ENCODE results near the gene SPATA13. TPM values are rescaled to one million over a fixed set of nuclear protein-coding genes. Genes with fewer than 3 reads are reported as not detected.

SPATA13 gene
- total and polyA plus RNA-seq, 4 donors, result 29.7 to 41.3 (median 31.8) TPM

DNA sequence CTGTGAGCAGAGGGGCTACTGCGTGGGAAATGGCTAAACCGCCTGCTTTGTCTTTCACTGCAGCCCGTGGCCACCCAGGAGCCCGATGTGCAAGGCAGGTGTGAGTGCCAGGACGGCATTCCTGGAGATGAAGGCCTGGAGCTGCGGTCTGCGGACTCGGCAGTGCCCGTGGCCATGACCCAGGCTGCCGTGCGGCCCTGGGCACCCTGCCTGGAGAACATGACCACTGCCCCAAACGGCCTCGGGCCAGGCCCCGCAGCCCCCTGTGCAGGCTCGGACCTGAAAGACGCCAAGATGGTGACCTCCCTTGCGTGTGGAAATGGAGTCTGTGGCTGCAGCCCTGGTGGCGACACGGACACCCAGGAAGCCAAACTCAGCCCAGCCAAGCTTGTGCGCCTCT, 62.2 kb downstream of the SPATA13 start:
- no peak for DNase-seq (ENCODE audit: low read depth in 4 of 6, low spot score in 6 of 6)
- Histone ChIP-seq H3K27me3 (ENCODE audit: control insufficient read depth, insufficient read depth, low read length) (no peaks in the 10 kb centered on the region), H3K4me3 (ENCODE audit: low read depth, low read length) (no peak overlapping the region), H3K9me3 (ENCODE audit: control insufficient read depth, insufficient read depth, low read length) (no peaks in the 10 kb centered on the region), H3K36me3 (ENCODE audit: control insufficient read depth, insufficient read depth, low read length) (peaks cover 30% of the 10 kb centered on the region), H3K27ac (ENCODE audit: low read depth, low read length) (no peak overlapping the region), H3K4me1 (ENCODE audit: control insufficient read depth, insufficient read depth, low read length) (peaks cover 12% of the 10 kb centered on the region)
- 88% methylated on average over 20 of the region's 20 CpGs for WGBS (ENCODE audit: insufficient coverage)

- peaks cover 30% of the 10 kb centered on the region for H3K36me3 ChIP-seq (ENCODE audit: control insufficient read depth, insufficient read depth, low read length)
- WGBS (ENCODE audit: insufficient coverage), result 90% methylated on average over 42 of the region's 42 CpGs
- H3K4me3 ChIP-seq (ENCODE audit: low read depth, low read length), result no peak overlapping the region
- H3K27ac ChIP-seq (ENCODE audit: low read depth, low read length), result no peak overlapping the region
- H3K4me1 ChIP-seq (ENCODE audit: control insufficient read depth, insufficient read depth, low read length), result peaks cover 4% of the 10 kb centered on the region
- H3K9me3 ChIP-seq (ENCODE audit: control insufficient read depth, insufficient read depth, low read length), result no peaks in the 10 kb centered on the region
- no peaks in the 10 kb centered on the region for H3K27me3 ChIP-seq (ENCODE audit: control insufficient read depth, insufficient read depth, low read length)
- no peak for DNase-seq (ENCODE audit: low read depth in 4 of 6, low spot score in 6 of 6)
These were observed 63.1 kb downstream of the SPATA13 start for GRCh38 chr13:24223341-24224231.

DNA sequence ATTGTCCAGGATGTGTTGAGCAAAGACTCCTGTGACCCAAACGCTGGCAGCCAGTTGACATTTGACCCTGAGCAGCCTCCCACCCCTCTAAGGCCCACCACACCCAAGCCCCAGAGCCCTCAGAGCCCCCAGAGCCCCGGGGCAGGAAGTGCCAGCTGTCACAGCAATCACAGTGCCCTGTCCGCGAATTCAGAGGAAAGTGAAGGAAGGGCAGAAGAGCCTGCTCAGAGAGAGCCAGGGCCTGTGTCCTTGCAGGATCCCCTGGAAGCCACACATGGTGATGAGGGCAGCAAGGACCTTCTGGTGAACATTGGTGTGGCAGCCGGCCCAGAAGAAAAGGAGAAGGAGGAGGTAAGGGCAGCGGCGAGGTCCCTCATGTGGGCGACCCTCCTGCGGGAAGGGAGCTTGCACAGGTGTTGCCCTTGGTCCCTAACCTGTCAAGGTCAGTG, 63.7 kb downstream of the SPATA13 start:
- Histone ChIP-seq H3K4me3 (ENCODE audit: low read depth, low read length) (no peak overlapping the region), H3K36me3 (ENCODE audit: control insufficient read depth, insufficient read depth, low read length) (peaks cover 30% of the 10 kb centered on the region), H3K4me1 (ENCODE audit: control insufficient read depth, insufficient read depth, low read length) (peaks cover 4% of the 10 kb centered on the region), H3K9me3 (ENCODE audit: control insufficient read depth, insufficient read depth, low read length) (no peaks in the 10 kb centered on the region), H3K27me3 (ENCODE audit: control insufficient read depth, insufficient read depth, low read length) (no peaks in the 10 kb centered on the region), H3K27ac (ENCODE audit: low read depth, low read length) (no peak overlapping the region)
- DNase-seq (ENCODE audit: low read depth in 4 of 6, low spot score in 6 of 6), result no peak
- 91% methylated on average over 8 of the region's 9 CpGs for WGBS (ENCODE audit: insufficient coverage)

DNA sequence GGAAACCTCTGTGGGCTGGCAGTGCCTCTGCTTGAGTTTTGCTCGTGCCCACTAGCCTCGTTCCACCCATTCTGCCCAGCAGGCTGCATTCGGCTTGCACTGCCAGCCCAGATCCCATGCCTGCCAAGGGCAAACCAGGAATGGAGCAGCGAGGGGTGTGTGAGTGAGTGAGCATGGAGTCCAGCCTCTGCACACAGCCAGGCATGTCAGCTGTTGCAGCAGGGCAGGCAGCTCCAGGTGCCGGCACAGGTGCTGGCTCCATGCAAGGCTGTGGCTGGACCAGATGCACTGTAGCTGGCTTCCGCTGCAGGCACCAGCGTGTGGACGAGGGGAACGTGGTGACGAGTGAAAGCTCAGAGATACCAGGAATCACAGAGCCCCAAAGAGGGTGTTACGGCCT, 64.5 kb downstream of the SPATA13 start:
- WGBS (ENCODE audit: insufficient coverage), result 88% methylated on average over 11 of the region's 11 CpGs
- Histone ChIP-seq H3K36me3 (ENCODE audit: control insufficient read depth, insufficient read depth, low read length) (peaks cover 30% of the 10 kb centered on the region), H3K27me3 (ENCODE audit: control insufficient read depth, insufficient read depth, low read length) (no peaks in the 10 kb centered on the region), H3K4me3 (ENCODE audit: low read depth, low read length) (no peak overlapping the region), H3K9me3 (ENCODE audit: control insufficient read depth, insufficient read depth, low read length) (no peaks in the 10 kb centered on the region), H3K27ac (ENCODE audit: low read depth, low read length) (no peak overlapping the region), H3K4me1 (ENCODE audit: control insufficient read depth, insufficient read depth, low read length) (peaks cover 4% of the 10 kb centered on the region)
- no peak for DNase-seq (ENCODE audit: low read depth in 4 of 6, low spot score in 6 of 6)

DNA sequence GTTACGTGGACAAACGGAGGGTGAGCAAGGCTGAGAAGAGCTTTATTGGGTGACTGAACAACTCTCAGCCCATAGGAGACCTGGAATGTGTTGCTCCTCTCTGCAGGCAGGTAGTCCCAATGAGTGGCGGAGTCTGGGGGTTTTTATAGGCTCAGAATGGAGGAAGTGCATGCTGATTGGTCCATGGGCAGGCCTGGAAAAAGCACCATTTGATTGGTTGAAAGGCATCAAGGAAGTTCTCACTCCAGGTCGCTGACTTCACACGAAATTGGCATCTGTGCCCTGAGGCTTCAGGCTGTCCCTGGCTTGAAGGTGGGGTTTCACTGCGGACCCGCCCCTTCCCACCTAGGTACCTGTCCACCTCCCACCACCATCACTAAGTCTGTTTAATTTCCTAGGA, 65.4 kb downstream of the SPATA13 start:
- no peaks in the 10 kb centered on the region for H3K9me3 ChIP-seq (ENCODE audit: control insufficient read depth, insufficient read depth, low read length)
- WGBS (ENCODE audit: insufficient coverage), result 95% methylated on average over 4 of the region's 7 CpGs

GRCh38 chr13:24226762-24227161, 66.2 kb downstream of the SPATA13 start:
- peaks cover 30% of the 10 kb centered on the region for H3K36me3 ChIP-seq (ENCODE audit: control insufficient read depth, insufficient read depth, low read length)
- H3K27ac ChIP-seq (ENCODE audit: low read depth, low read length), result no peak overlapping the region
- H3K9me3 ChIP-seq (ENCODE audit: control insufficient read depth, insufficient read depth, low read length), result no peaks in the 10 kb centered on the region
- H3K27me3 ChIP-seq (ENCODE audit: control insufficient read depth, insufficient read depth, low read length), result no peaks in the 10 kb centered on the region
- 14% methylated on average over 2 of the region's 3 CpGs for WGBS (ENCODE audit: insufficient coverage)
- H3K4me3 ChIP-seq (ENCODE audit: low read depth, low read length), result no peak overlapping the region
- DNase-seq (ENCODE audit: low read depth in 4 of 6, low spot score in 6 of 6), result no peak
- H3K4me1 ChIP-seq (ENCODE audit: control insufficient read depth, insufficient read depth, low read length), result peaks cover 4% of the 10 kb centered on the region

More for the DNA sequence above, 65.4 kb downstream of the SPATA13 start:
- H3K27me3 ChIP-seq (ENCODE audit: control insufficient read depth, insufficient read depth, low read length), result no peaks in the 10 kb centered on the region
- no peak overlapping the region for H3K4me3 ChIP-seq (ENCODE audit: low read depth, low read length)
- no peak overlapping the region for H3K27ac ChIP-seq (ENCODE audit: low read depth, low read length)
- peaks cover 30% of the 10 kb centered on the region for H3K36me3 ChIP-seq (ENCODE audit: control insufficient read depth, insufficient read depth, low read length)
- no peak for DNase-seq (ENCODE audit: low read depth in 4 of 6, low spot score in 6 of 6)
- peaks cover 4% of the 10 kb centered on the region for H3K4me1 ChIP-seq (ENCODE audit: control insufficient read depth, insufficient read depth, low read length)

- peak in 4 of 6 donors; percentile 52 to 93 (median 70) for DNase-seq (ENCODE audit: low read depth in 4 of 6, low spot score in 6 of 6)
- Histone ChIP-seq H3K9me3 (ENCODE audit: control insufficient read depth, insufficient read depth, low read length) (no peaks in the 10 kb centered on the region), H3K4me1 (ENCODE audit: control insufficient read depth, insufficient read depth, low read length) (no peaks in the 10 kb centered on the region), H3K27me3 (ENCODE audit: control insufficient read depth, insufficient read depth, low read length) (no peaks in the 10 kb centered on the region), H3K36me3 (ENCODE audit: control insufficient read depth, insufficient read depth, low read length) (peaks cover 18% of the 10 kb centered on the region), H3K27ac (ENCODE audit: low read depth, low read length) (no peak overlapping the region), H3K4me3 (ENCODE audit: low read depth, low read length) (no peak overlapping the region)
- WGBS (ENCODE audit: insufficient coverage), result 0% methylated on average over 1 of the region's 4 CpGs
These were observed 68.4 kb downstream of the SPATA13 start for GRCh38 chr13:24228852-24229458.

DNA sequence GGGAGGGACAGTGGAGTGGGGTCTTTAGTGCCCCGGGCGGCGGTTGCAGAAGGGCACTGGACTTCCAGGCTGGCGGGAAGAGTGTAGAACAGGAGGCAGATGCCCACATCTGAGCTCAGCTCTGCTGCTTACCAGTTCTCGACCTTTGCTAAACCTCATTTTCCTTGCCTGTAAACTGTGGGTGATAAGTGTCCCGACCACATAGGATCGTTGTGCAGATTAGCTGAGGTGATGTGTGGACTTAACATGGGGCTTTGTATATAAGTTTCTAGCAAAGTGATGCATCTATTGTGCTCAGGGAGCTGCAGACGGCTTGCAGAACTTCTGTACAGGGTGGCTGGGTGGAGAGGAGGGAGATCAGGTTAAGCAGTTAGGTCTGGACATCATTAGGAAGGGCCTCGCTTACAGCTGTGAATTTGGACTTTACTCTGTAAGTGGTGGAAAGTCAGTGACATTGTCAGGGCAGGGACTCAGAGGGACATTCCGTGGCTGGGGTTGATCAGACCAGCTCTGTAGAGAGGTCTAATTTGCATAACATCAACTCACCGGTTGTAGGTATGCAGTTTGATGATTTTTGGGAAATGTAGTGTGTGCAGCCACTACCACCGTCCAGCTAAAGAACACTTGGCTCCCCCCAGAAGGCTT, 70.0 kb downstream of the SPATA13 start:
- H3K4me1 ChIP-seq (ENCODE audit: control insufficient read depth, insufficient read depth, low read length), result no peaks in the 10 kb centered on the region
- H3K27ac ChIP-seq (ENCODE audit: low read depth, low read length), result no peak overlapping the region
- 85% methylated on average over 8 of the region's 12 CpGs for WGBS (ENCODE audit: insufficient coverage)

GRCh38 chr13:24231377-24231776, 70.9 kb downstream of the SPATA13 start:
- WGBS (ENCODE audit: insufficient coverage), result no CpG with 5 or more reads among the region's 3 CpGs

More for the DNA sequence above, 70.0 kb downstream of the SPATA13 start:
- H3K4me3 ChIP-seq (ENCODE audit: low read depth, low read length), result no peak overlapping the region
- DNase-seq (ENCODE audit: low read depth in 4 of 6, low spot score in 6 of 6), result no peak
- no peaks in the 10 kb centered on the region for H3K9me3 ChIP-seq (ENCODE audit: control insufficient read depth, insufficient read depth, low read length)
- peaks cover 4% of the 10 kb centered on the region for H3K36me3 ChIP-seq (ENCODE audit: control insufficient read depth, insufficient read depth, low read length)
- H3K27me3 ChIP-seq (ENCODE audit: control insufficient read depth, insufficient read depth, low read length), result no peaks in the 10 kb centered on the region

More at GRCh38 chr13:24231377-24231776, 70.9 kb downstream of the SPATA13 start:
- no peak overlapping the region for H3K4me3 ChIP-seq (ENCODE audit: low read depth, low read length)
- no peak for DNase-seq (ENCODE audit: low read depth in 4 of 6, low spot score in 6 of 6)
- H3K36me3 ChIP-seq (ENCODE audit: control insufficient read depth, insufficient read depth, low read length), result peaks cover 2% of the 10 kb centered on the region
- H3K9me3 ChIP-seq (ENCODE audit: control insufficient read depth, insufficient read depth, low read length), result no peaks in the 10 kb centered on the region
- no peaks in the 10 kb centered on the region for H3K27me3 ChIP-seq (ENCODE audit: control insufficient read depth, insufficient read depth, low read length)
- no peak overlapping the region for H3K27ac ChIP-seq (ENCODE audit: low read depth, low read length)
- no peaks in the 10 kb centered on the region for H3K4me1 ChIP-seq (ENCODE audit: control insufficient read depth, insufficient read depth, low read length)

All from spinal cord (tissue), 10 donors.